ENCODE measurements around the gene LDHAL6B. TPM values are rescaled to one million over a fixed set of nuclear protein-coding genes. Genes with fewer than 3 reads are reported as not detected.

LDHAL6B gene
- polyA plus RNA-seq, 3 donors: not detected

DNA sequence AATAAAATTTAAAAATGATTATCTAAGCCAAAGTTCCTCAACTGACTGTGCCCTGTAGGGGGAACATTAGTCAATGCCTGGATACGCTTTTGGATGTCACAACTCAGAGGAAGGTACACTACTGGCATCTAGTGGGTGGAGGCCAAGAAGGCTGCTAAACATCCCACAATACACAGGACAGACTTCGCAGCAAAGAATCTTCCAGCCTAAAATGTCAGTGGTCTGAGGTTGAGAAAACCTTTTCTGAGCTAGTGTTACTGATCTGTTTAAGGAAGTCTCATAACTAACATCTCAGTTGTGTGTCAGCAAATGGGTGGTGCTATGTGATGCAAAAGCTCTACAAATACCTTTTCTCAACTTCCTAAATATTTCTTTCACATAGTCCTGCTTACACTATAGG is 20.9 kb upstream of the LDHAL6B start:
- Histone ChIP-seq H2AFZ (ENCODE audit: insufficient read depth, low read depth, low read length, poor library complexity, severe bottlenecking) (no peak overlapping the region), H3K4me1 (ENCODE audit: control insufficient read depth in 1 of 2, insufficient read depth in 2 of 2, low read length in 2 of 2) (peaks cover 31 to 34% of the 10 kb centered on the region in 2 donors), H3K36me3 (replicated peaks in 1 of 2; ENCODE audit: control insufficient read depth in 1 of 2, insufficient read depth in 2 of 2, low read length in 2 of 2) (peaks cover 5 to 13% of the 10 kb centered on the region in 2 donors), H3K27me3 (ENCODE audit: control insufficient read depth in 2 of 2, insufficient read depth in 2 of 2, low read length in 2 of 2) (no peaks in the 10 kb centered on the region), H3K4me2 (replicated peaks; ENCODE audit: extremely low read depth, low read length, poor library complexity, severe bottlenecking) (peak overlapping the region; percentile 30), H4K20me1 (ENCODE audit: insufficient read depth, low read length) (no peaks in the 10 kb centered on the region), H3K9me3 (replicated peaks in 1 of 2; ENCODE audit: control insufficient read depth in 1 of 2, insufficient read depth in 1 of 2, low read length in 2 of 2) (peaks cover 4 to 7% of the 10 kb centered on the region in 2 donors), H3K4me3 (replicated peaks in 1 of 3; ENCODE audit: low read depth in 2 of 3, low read length in 3 of 3) (peak overlapping the region in 1 of 3 experiments; percentile 15), H3K9ac (ENCODE audit: insufficient read depth, low read length, poor library complexity, severe bottlenecking) (no peak overlapping the region), H3K79me2 (ENCODE audit: insufficient read depth, low read length) (no peaks in the 10 kb centered on the region), H3K27ac (ENCODE audit: low read depth in 1 of 2, low read length in 2 of 2) (peak overlapping the region; percentile 78 to 81)
- H3K36me3 Mint-ChIP-seq: peaks cover 39 to 45% of the 10 kb centered on the region in 2 donors
- peak overlapping the region; percentile 85 to 95 (median 93) for H3K27ac Mint-ChIP-seq
- WGBS (ENCODE audit: insufficient coverage): no CpG with 5 or more reads among the region's 2 CpGs
- H3K4me3 Mint-ChIP-seq: no peak overlapping the region
- no peaks in the 10 kb centered on the region for H3K27me3 Mint-ChIP-seq (ENCODE audit: low read depth in 3 of 3)
- peak; percentile 81 to 87 (median 87) for DNase-seq
- peaks cover 0 to 13% (median 8%) of the 10 kb centered on the region in 7 donors for H3K9me3 Mint-ChIP-seq
- peaks cover 27% of the 10 kb centered on the region for H3K4me1 Mint-ChIP-seq
- intact Hi-C loops (cut with micrococcal nuclease): no loop called here
- TF ChIP-seq, protein P1, sequence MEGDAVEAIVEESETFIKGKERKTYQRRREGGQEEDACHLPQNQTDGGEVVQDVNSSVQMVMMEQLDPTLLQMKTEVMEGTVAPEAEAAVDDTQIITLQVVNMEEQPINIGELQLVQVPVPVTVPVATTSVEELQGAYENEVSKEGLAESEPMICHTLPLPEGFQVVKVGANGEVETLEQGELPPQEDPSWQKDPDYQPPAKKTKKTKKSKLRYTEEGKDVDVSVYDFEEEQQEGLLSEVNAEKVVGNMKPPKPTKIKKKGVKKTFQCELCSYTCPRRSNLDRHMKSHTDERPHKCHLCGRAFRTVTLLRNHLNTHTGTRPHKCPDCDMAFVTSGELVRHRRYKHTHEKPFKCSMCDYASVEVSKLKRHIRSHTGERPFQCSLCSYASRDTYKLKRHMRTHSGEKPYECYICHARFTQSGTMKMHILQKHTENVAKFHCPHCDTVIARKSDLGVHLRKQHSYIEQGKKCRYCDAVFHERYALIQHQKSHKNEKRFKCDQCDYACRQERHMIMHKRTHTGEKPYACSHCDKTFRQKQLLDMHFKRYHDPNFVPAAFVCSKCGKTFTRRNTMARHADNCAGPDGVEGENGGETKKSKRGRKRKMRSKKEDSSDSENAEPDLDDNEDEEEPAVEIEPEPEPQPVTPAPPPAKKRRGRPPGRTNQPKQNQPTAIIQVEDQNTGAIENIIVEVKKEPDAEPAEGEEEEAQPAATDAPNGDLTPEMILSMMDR (IDR thresholded peaks at IDR 0.05): peak; percentile 63

DNA sequence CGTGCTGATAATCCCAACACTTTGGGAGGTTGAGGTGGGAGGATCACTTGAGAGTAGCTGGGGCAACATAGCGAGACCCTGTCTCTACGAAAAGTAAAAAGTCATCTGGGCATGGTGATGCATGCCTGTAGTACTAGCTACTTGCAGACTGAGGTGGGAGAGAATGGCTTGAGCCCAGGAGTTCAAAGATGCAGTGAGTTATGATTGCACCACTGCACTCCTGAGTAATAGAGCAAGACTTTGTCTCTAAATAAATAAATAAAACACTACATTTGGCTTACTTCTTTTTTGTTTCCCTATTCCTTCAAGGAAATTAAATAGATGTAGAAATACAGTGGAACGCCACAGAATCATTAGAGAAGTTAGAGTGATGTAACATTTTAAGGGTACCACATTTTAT is 20.1 kb upstream of the LDHAL6B start:
- peaks cover 20% of the 10 kb centered on the region for H3K4me1 Mint-ChIP-seq
- H3K27me3 Mint-ChIP-seq (ENCODE audit: low read depth in 3 of 3): no peaks in the 10 kb centered on the region
- no peak overlapping the region for H3K4me3 Mint-ChIP-seq
- no peak overlapping the region for H2AFZ ChIP-seq (ENCODE audit: insufficient read depth, low read depth, low read length, poor library complexity, severe bottlenecking)
- 90% methylated on average over 2 of the region's 4 CpGs for WGBS (ENCODE audit: insufficient coverage)
- H3K9me3 ChIP-seq (replicated peaks in 1 of 2; ENCODE audit: control insufficient read depth in 1 of 2, insufficient read depth in 1 of 2, low read length in 2 of 2): peaks cover 4 to 7% of the 10 kb centered on the region in 2 donors
- peak overlapping the region in 1 of 3 experiments; percentile 15 for H3K4me3 ChIP-seq (replicated peaks in 1 of 3; ENCODE audit: low read depth in 2 of 3, low read length in 3 of 3)
- H3K9me3 Mint-ChIP-seq: peaks cover 0 to 11% (median 8%) of the 10 kb centered on the region in 7 donors
- TF ChIP-seq, protein P1 (IDR thresholded peaks at IDR 0.05): no peak
- H3K79me2 ChIP-seq (ENCODE audit: insufficient read depth, low read length): no peaks in the 10 kb centered on the region
- intact Hi-C loops (cut with micrococcal nuclease): no loop called here
- no peaks in the 10 kb centered on the region for H3K27me3 ChIP-seq (ENCODE audit: control insufficient read depth in 2 of 2, insufficient read depth in 2 of 2, low read length in 2 of 2)
- H3K4me2 ChIP-seq (replicated peaks; ENCODE audit: extremely low read depth, low read length, poor library complexity, severe bottlenecking): peak overlapping the region; percentile 30
- peaks cover 41 to 52% of the 10 kb centered on the region in 2 donors for H3K36me3 Mint-ChIP-seq
- peaks cover 5 to 14% of the 10 kb centered on the region in 2 donors for H3K36me3 ChIP-seq (replicated peaks in 1 of 2; ENCODE audit: control insufficient read depth in 1 of 2, insufficient read depth in 2 of 2, low read length in 2 of 2)
- H3K27ac ChIP-seq (ENCODE audit: low read depth in 1 of 2, low read length in 2 of 2): peak overlapping the region; percentile 42 to 78
- H3K4me1 ChIP-seq (ENCODE audit: control insufficient read depth in 1 of 2, insufficient read depth in 2 of 2, low read length in 2 of 2): peaks cover 23 to 27% of the 10 kb centered on the region in 2 donors
- peak in 2 of 3 donors; percentile 25 to 28 for DNase-seq
- H4K20me1 ChIP-seq (ENCODE audit: insufficient read depth, low read length): no peaks in the 10 kb centered on the region
- peak overlapping the region; percentile 85 to 95 (median 93) for H3K27ac Mint-ChIP-seq
- H3K9ac ChIP-seq (ENCODE audit: insufficient read depth, low read length, poor library complexity, severe bottlenecking): no peak overlapping the region
